Kidney (tissue), 14 donors: ENCODE measurements around the gene RABGEF1. TPM values are rescaled to one million over a fixed set of nuclear protein-coding genes. Genes with fewer than 3 reads are reported as not detected.

Experiments
- DNase-seq, 5 donors: peaks; one replicate each; pipeline ENCODE4 v3.0.0-alpha.2; 2013 to 2020
- FAIRE-seq: peaks from 2 replicates; lab custom pipeline; 2012; peaks lifted over from hg19 to GRCh38; lab: Jason Lieb, UNC
- H3K27ac ChIP-seq, 2 donors: one replicate each; pipeline ENCODE4 v1.7.0; 2013; ENCODE audit warnings: low read depth in 2 of 2, low read length in 2 of 2, inconsistent platforms in 1 of 2
- H3K27me3 ChIP-seq: one replicate; pipeline ENCODE4 v1.7.1; 2013; ENCODE audit warnings: low read length, inconsistent platforms; ENCODE audit not compliant: control insufficient read depth, insufficient read depth
- H3K36me3 ChIP-seq, 3 donors: one replicate each; pipeline versions ENCODE4 v1.7.0 to v1.7.1; 2013; ENCODE audit warnings: low read length in 3 of 3, control low read depth in 1 of 3, inconsistent platforms in 1 of 3; ENCODE audit not compliant: insufficient read depth in 3 of 3, control insufficient read depth in 2 of 3
- H3K4me1 ChIP-seq, 3 donors: one replicate each; pipeline versions ENCODE4 v1.7.0 to v1.7.1; 2013; ENCODE audit warnings: low read length in 3 of 3, inconsistent platforms in 1 of 3, low read depth in 1 of 3; ENCODE audit not compliant: control insufficient read depth in 2 of 3, insufficient read depth in 2 of 3
- H3K4me3 ChIP-seq, 3 donors: one replicate each; pipeline versions ENCODE4 v1.7.0 to v1.8.1; 2013; ENCODE audit warnings: low read length in 3 of 3, control low read depth in 1 of 3, inconsistent platforms in 1 of 3
- H3K9ac ChIP-seq, 3 donors: one replicate each; pipeline versions ENCODE4 v1.7.0 to v1.7.1; 2013; ENCODE audit warnings: low read length in 3 of 3, control low read depth in 1 of 3, inconsistent platforms in 1 of 3
- H3K9me3 ChIP-seq, 3 donors: one replicate each; pipeline versions ENCODE4 v1.7.0 to v1.7.1; 2013; ENCODE audit warnings: low read length in 3 of 3, control low read depth in 1 of 3, inconsistent platforms in 1 of 3; ENCODE audit not compliant: control insufficient read depth in 2 of 3, insufficient read depth in 1 of 3
- intact Hi-C: fragments of 100-400 bp; cut with DNase I; formaldehyde crosslinking; loops from one replicate; pipeline ENCODE4 v1.11.1; 2022
- polyA plus RNA-seq: library from polyadenylated mRNA; stranded (reverse); fragments of 350-450 nt; fragmentation: Illumina TruSeq; extraction: RNeasy Lipid Tissue Mini Kit (QIAGEN cat#74804); gene quantifications from one replicate; pipeline ENCODE4 v1.2.3, GENCODE V29; 2014; ENCODE audit warnings: low read depth, low replicate concordance; ENCODE audit not compliant: insufficient read depth
- total RNA-seq: library from RNA; stranded (reverse); fragmentation: NEBNext Ultra II Directional; extraction: Animal tissue kit (Norgen Biotek cat#: 25700); gene quantifications from one replicate; pipeline ENCODE4 v1.2.1, GENCODE V29; 2021
- TF ChIP-seq, protein P1 (sequence below): IDR thresholded peaks from 3 replicates; pipeline ENCODE4 v1.5.1; 2012; ENCODE audit warnings: mild to moderate bottlenecking, moderate library complexity, borderline replicate concordance; ENCODE audit not compliant: insufficient read depth; ENCODE audit errors: extremely low read depth
- donor health status: control.
- donor health status: control.
- donor health status: control.
- donor health status: control.
- donor health status: control.
- donor health status: DM: yes; HTN: yes; CAD: no.
- donor health status: Normal renal cell carcinoma (clear cell type).

Gene RABGEF1
- total and polyA plus RNA-seq, 2 donors from 2014 or later, result 12.8 to 26.8 TPM

DNA sequence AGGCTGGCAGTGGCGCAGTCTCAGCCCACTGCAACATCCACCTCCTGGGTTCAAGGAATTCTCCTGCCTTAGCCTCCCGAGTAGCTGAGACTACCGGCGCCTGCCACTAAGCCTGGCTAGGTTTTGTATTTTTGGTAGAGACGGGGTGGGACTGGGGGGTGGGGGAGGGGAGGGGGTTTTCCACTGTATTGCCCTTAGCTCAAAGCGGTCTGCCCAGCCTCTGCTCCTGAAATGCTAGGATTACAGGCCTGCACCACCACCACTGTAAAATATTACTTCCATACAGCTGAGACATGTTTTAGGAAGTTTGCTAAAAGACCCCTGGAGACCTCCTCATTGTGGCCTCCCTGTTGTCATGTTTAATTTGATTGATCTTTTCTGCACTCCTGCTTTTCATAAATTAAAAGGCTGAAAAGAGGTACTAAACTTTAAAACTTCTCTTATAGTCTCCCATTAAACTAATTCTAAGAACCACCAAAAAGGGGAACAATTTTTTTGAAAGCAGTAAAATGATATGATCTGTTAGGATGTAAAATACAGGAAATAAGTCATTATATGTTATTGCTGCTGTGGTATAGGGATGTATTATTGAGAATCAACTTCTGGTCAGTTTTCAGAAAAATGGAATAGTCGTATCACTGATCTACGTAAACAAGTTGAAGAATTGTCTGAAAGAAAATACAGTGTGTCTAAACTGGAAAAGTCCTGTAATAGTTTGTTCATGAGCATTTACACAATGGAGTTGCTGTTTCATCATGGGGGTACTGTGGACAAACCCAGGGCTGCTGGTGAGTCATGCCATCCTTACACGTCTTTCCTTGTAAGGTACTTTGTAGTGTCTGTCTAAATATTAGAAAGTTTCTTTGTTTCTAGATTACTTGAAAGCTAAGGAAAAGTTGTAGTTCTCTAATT is 107.6 kb downstream of the RABGEF1 start:
- no peak overlapping the region for H3K27ac ChIP-seq
- H3K4me3 ChIP-seq, result no peak overlapping the region
- H3K4me1 ChIP-seq, result peaks cover 0 to 5% (median 0%) of the 10 kb centered on the region in 3 donors
- FAIRE-seq (no peak), DNase-seq (peak in 1 of 5 donors; percentile 1)
- no peaks in the 10 kb centered on the region for H3K9me3 ChIP-seq
- H3K9ac ChIP-seq, result no peak overlapping the region
- intact Hi-C loops, result no loop called here
- no peaks in the 10 kb centered on the region for H3K36me3 ChIP-seq
- TF ChIP-seq, protein P1, sequence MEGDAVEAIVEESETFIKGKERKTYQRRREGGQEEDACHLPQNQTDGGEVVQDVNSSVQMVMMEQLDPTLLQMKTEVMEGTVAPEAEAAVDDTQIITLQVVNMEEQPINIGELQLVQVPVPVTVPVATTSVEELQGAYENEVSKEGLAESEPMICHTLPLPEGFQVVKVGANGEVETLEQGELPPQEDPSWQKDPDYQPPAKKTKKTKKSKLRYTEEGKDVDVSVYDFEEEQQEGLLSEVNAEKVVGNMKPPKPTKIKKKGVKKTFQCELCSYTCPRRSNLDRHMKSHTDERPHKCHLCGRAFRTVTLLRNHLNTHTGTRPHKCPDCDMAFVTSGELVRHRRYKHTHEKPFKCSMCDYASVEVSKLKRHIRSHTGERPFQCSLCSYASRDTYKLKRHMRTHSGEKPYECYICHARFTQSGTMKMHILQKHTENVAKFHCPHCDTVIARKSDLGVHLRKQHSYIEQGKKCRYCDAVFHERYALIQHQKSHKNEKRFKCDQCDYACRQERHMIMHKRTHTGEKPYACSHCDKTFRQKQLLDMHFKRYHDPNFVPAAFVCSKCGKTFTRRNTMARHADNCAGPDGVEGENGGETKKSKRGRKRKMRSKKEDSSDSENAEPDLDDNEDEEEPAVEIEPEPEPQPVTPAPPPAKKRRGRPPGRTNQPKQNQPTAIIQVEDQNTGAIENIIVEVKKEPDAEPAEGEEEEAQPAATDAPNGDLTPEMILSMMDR, result no peak
- no peaks in the 10 kb centered on the region for H3K27me3 ChIP-seq

DNA sequence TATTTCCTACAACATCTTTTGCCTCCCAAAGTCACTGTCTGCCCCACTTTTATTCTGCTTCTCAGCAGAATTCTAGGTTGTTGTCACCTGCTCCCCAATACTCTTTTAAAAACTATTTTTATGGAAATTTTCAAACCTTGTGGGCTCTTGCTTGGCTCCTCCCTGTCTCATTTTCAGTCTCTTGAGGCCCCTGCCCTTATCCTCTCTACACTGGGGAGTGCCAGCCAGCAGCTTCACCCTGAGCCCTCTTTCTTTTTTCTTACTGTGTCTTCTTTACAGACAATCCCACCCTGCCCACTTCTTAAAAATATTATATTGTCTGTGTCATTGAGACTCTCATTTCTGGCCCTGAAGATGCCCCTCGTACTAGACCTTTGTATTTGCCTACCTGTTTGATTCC is 118.8 kb downstream of the RABGEF1 start:
- Histone ChIP-seq H3K27me3 (no peaks in the 10 kb centered on the region), H3K27ac (no peak overlapping the region), H3K4me1 (no peaks in the 10 kb centered on the region), H3K36me3 (peaks cover 0 to 11% (median 0%) of the 10 kb centered on the region in 3 donors), H3K4me3 (no peak overlapping the region), H3K9me3 (no peaks in the 10 kb centered on the region), H3K9ac (no peak overlapping the region)
- DNase-seq, result no peak
- TF ChIP-seq, protein P1, result no peak
- intact Hi-C loops, result no loop called here
- FAIRE-seq, result no peak

DNA sequence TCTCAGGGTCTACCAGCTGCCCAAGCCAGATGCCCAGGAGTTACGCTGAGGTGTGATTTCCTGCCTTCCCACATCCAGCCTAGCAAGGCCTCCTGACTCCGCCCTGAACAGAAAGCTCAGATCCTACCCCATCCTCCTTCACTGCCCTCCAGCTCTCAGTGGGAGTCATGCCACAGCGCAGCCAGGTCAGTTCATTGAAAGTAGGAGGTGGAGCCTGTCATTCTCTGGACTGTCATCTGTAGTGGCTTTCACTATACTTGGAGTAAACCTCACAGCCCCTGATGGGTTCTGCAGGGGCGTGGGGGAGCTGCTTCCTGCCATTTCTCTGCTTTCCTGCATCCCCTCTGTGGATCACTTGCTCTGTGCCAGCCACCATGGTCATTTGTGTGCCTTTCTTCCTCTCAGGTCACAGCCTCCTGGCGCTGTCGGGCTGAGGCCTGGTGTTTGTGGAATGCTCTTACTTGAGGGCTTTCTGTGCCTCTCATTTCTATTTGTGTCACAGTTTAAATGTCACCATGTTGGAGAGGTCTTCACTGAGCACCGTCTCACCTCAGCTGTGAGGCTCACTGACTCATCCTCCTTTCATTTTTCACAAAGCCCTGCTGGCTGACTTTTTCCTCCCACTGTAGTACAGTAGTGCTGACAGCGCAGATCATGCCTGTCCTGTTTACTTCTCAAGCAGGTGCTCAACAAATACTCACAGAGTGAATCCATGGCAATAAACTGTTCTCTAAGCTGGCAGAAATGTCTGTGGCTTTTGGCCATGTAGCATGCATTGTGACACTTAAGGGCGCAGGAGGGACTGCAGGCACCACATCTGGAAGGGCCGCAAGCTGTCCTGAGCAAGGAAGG is 119.5 kb downstream of the RABGEF1 start:
- H3K36me3 ChIP-seq, result peaks cover 0 to 11% (median 0%) of the 10 kb centered on the region in 3 donors
- no peaks in the 10 kb centered on the region for H3K9me3 ChIP-seq
- H3K4me3 ChIP-seq, result no peak overlapping the region
- H3K4me1 ChIP-seq, result no peaks in the 10 kb centered on the region
- intact Hi-C loops, result no loop called here
- no peak overlapping the region for H3K9ac ChIP-seq
- H3K27ac ChIP-seq, result no peak overlapping the region
- H3K27me3 ChIP-seq, result no peaks in the 10 kb centered on the region
- peak in 2 of 5 donors; percentile 0 to 10 for DNase-seq
- TF ChIP-seq, protein P1, result no peak
- FAIRE-seq, result no peak
